ENCODE data around the gene KRTAP5-6.

GRCh38 chr11:1718326-1718725, 21.3 kb downstream of the KRTAP5-6 start:
- TF ChIP-seq, protein P1, sequence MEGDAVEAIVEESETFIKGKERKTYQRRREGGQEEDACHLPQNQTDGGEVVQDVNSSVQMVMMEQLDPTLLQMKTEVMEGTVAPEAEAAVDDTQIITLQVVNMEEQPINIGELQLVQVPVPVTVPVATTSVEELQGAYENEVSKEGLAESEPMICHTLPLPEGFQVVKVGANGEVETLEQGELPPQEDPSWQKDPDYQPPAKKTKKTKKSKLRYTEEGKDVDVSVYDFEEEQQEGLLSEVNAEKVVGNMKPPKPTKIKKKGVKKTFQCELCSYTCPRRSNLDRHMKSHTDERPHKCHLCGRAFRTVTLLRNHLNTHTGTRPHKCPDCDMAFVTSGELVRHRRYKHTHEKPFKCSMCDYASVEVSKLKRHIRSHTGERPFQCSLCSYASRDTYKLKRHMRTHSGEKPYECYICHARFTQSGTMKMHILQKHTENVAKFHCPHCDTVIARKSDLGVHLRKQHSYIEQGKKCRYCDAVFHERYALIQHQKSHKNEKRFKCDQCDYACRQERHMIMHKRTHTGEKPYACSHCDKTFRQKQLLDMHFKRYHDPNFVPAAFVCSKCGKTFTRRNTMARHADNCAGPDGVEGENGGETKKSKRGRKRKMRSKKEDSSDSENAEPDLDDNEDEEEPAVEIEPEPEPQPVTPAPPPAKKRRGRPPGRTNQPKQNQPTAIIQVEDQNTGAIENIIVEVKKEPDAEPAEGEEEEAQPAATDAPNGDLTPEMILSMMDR (conservative IDR thresholded peaks at IDR 0.05 in 1 of 2, IDR thresholded peaks at IDR 0.05 in 1 of 2; ENCODE audit: extremely low read depth in 1 of 2, insufficient read depth in 1 of 2, low read depth in 1 of 2, low read length in 2 of 2) = no peak
- no peak for TF ChIP-seq EZH2 (IDR thresholded peaks at IDR 0.05; ENCODE audit: borderline replicate concordance, low read length)
